Mesothelial cell of epicardium (in vitro differentiated cells): ENCODE data around the gene BRWD1. TPM values are rescaled to one million over a fixed set of nuclear protein-coding genes. Genes with fewer than 3 reads are reported as not detected.
A peak's percentile ranks its signal among the peaks of the same experiment; 100 is the strongest.

Experiments used
- DNase-seq, 2 experiments: peaks; one replicate each; pipeline ENCODE4 v3.0.0; 2021; ENCODE audit warnings: low spot score in 2 of 2; ENCODE audit not compliant: unreplicated experiment in 2 of 2
- H3K27ac Mint-ChIP-seq: 2 replicates; pipeline ENCODE4 v1.8.0; 2021; ENCODE audit warnings: mixed read lengths
- H3K27me3 Mint-ChIP-seq: 2 replicates; pipeline ENCODE4 v1.8.0; 2021; ENCODE audit warnings: low read depth, mixed read lengths
- H3K36me3 Mint-ChIP-seq: 2 replicates; pipeline ENCODE4 v1.8.0; 2021; ENCODE audit warnings: mixed read lengths
- H3K4me1 Mint-ChIP-seq: 2 replicates; pipeline ENCODE4 v1.8.0; 2021; ENCODE audit warnings: mixed read lengths
- H3K4me3 Mint-ChIP-seq: 2 replicates; pipeline ENCODE4 v1.8.0; 2021; ENCODE audit warnings: mild to moderate bottlenecking, moderate library complexity, mixed read lengths
- H3K9me3 Mint-ChIP-seq: 2 replicates; pipeline ENCODE4 v1.8.0; 2021; ENCODE audit warnings: mixed read lengths
- CTCF ChIP-seq: fragments of 200-600 bp; sonication (generic); IDR thresholded peaks from one replicate; pipeline ENCODE4 v1.5.0; 2021; ENCODE audit warnings: antibody characterized with exemption; ENCODE audit not compliant: unreplicated experiment
- total RNA-seq: library from RNA; stranded (reverse); gene quantifications from 3 replicates; pipeline ENCODE4 v1.2.1, GENCODE V29; 2021

BRWD1 gene
- total RNA-seq, 1 donor from 2014 or later, result 65.9 TPM

GRCh38 chr21:39314143-39315027, 953 bp upstream of the BRWD1 start:
- peak; percentile 34 to 75 for DNase-seq
- no peaks in the 10 kb centered on the region for H3K9me3 Mint-ChIP-seq
- no peak for TF ChIP-seq CTCF
- H3K4me1 Mint-ChIP-seq, result peaks cover 26% of the 10 kb centered on the region
- H3K4me3 Mint-ChIP-seq, result peak overlapping the region; percentile 82
- peak overlapping the region; percentile 95 for H3K27ac Mint-ChIP-seq
- peaks cover 7% of the 10 kb centered on the region for H3K36me3 Mint-ChIP-seq
- no peaks in the 10 kb centered on the region for H3K27me3 Mint-ChIP-seq

- Mint-ChIP-seq H3K27ac (no peak overlapping the region), H3K9me3 (no peaks in the 10 kb centered on the region), H3K4me3 (peak overlapping the region; percentile 82), H3K36me3 (peaks cover 14% of the 10 kb centered on the region), H3K4me1 (peaks cover 25% of the 10 kb centered on the region), H3K27me3 (no peaks in the 10 kb centered on the region)
- TF ChIP-seq CTCF, result no peak
- peak in 1 of 2 experiments; percentile 55 for DNase-seq
Measured at GRCh38 chr21:39313042-39313570, 326 bp downstream of the BRWD1 start.

- no peaks in the 10 kb centered on the region for H3K9me3 Mint-ChIP-seq
- DNase-seq, result peak; percentile 90 to 95
- H3K36me3 Mint-ChIP-seq, result peaks cover 14% of the 10 kb centered on the region
- H3K4me1 Mint-ChIP-seq, result peaks cover 25% of the 10 kb centered on the region
- no peaks in the 10 kb centered on the region for H3K27me3 Mint-ChIP-seq
- peak overlapping the region; percentile 95 for H3K27ac Mint-ChIP-seq
- no peak for TF ChIP-seq CTCF
- H3K4me3 Mint-ChIP-seq, result peak overlapping the region; percentile 76
Measured at GRCh38 chr21:39312112-39313041, 1.1 kb downstream of the BRWD1 start.

GRCh38 chr21:39311164-39311563, 2.3 kb downstream of the BRWD1 start:
- Mint-ChIP-seq H3K27ac (peak overlapping the region; percentile 49), H3K36me3 (peaks cover 17% of the 10 kb centered on the region), H3K4me3 (no peak overlapping the region), H3K9me3 (no peaks in the 10 kb centered on the region), H3K27me3 (no peaks in the 10 kb centered on the region), H3K4me1 (peaks cover 25% of the 10 kb centered on the region)
- no peak for TF ChIP-seq CTCF
- no peak for DNase-seq

GRCh38 chr21:39307466-39307865, 6.0 kb downstream of the BRWD1 start:
- Mint-ChIP-seq H3K36me3 (peaks cover 23% of the 10 kb centered on the region), H3K4me1 (peaks cover 19% of the 10 kb centered on the region), H3K4me3 (no peak overlapping the region), H3K27me3 (no peaks in the 10 kb centered on the region), H3K9me3 (no peaks in the 10 kb centered on the region), H3K27ac (no peak overlapping the region)
- TF ChIP-seq CTCF, result no peak
- DNase-seq, result no peak
